ENCODE results near the gene MAX. TPM values are rescaled to one million over a fixed set of nuclear protein-coding genes. Genes with fewer than 3 reads are reported as not detected.

Gene MAX
- total and polyA plus RNA-seq, 2 of the 13 experiments (the other 11 are each of a cell fraction or from before 2014, with no cell fraction given): 28.5 to 29.3 TPM

DNA sequence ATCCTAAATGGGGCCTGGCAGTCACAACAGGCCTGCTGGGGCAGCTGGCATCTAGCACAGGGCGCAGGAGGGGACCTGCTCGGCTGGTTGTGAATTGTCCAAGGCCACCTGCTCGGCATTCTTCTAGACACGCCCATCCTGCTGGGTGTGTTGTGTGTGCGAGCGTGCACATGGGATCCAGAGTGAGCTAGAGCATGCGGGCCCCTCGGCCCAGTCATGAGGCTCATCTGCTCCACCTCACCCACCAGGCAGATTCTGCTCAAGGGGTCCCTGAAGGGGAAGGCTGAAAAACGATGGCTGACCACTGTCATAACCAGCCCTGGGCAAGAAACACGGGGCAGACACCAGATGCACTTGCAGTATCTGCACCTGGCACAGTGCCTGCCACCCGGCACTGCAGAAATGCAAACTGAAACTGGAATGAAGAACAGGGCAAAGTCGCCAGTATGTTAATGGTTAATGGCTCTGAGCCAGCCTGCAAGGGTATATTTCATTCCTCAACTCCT is 31.8 kb downstream of the MAX start:
- ChIA-PET CTCF (ENCODE audit: low intra/inter-chr PET ratio, low total read pairs) (no interaction called here), POLR2A (no interaction called here)
- DNase-seq (ENCODE audit: low spot score) (no peak), ATAC-seq (no peak), FAIRE-seq (no peak)
- 97% methylated on average over 12 of the region's 12 CpGs for WGBS (ENCODE audit: low lambda C conversion rate)
- BruUV-seq (replicated peaks): no TSS peak
- H3K4me3 ChIP-seq (replicated peaks in 1 of 3; ENCODE audit: insufficient read depth in 1 of 3, low read depth in 2 of 3, low read length in 3 of 3): no peak overlapping the region
- no peaks in the 10 kb centered on the region for H3K27me3 ChIP-seq (ENCODE audit: control insufficient read depth in 1 of 2, insufficient read depth in 2 of 2, low read length in 2 of 2)
- H3K9me3 ChIP-seq (ENCODE audit: low read length): no peaks in the 10 kb centered on the region
- no peak overlapping the region for H3K27ac ChIP-seq (ENCODE audit: extremely low read length, insufficient read depth, low read length)
- H3K4me2 ChIP-seq (ENCODE audit: low read depth, low read length): no peak overlapping the region
- peaks cover 12 to 21% of the 10 kb centered on the region in 2 experiments; a peak in 4 of 5 replicates for H3K36me3 ChIP-seq (replicated peaks in 1 of 2; ENCODE audit: control insufficient read depth in 1 of 2, insufficient read depth in 2 of 2, low read length in 2 of 2)
- H4K20me1 ChIP-seq (ENCODE audit: insufficient read depth, low read length): no peaks in the 10 kb centered on the region
- H2AFZ ChIP-seq (ENCODE audit: low read length): no peak overlapping the region
- H3K4me1 ChIP-seq (ENCODE audit: insufficient read depth, low read length): peaks cover 22% of the 10 kb centered on the region
- intact Hi-C loops (cut with micrococcal nuclease; ENCODE audit: unreplicated experiment): no loop called here
- in situ Hi-C loops (cut with HindIII; ENCODE audit: extremely low pct_ligation_motif_present, low pct_unique_long_range_greater_than_20kb): no loop called here
- H3K79me2 ChIP-seq (ENCODE audit: insufficient read depth, low read length): no peaks in the 10 kb centered on the region
- no peak overlapping the region for H3K9ac ChIP-seq (ENCODE audit: insufficient read depth, low read depth, low read length)
- no peak for TF ChIP-seq TRAFD1 (CRISPR knock-in tag; IDR thresholded peaks at IDR 0.05; ENCODE audit: borderline replicate concordance)
- TF ChIP-seq ZNF652 (CRISPR knock-in tag; IDR thresholded peaks at IDR 0.05; ENCODE audit: borderline replicate concordance, low read depth): no peak
- TF ChIP-seq ZNF616 (CRISPR knock-in tag; IDR thresholded peaks at IDR 0.05; ENCODE audit: low read depth): no peak
- no peak for TF ChIP-seq ZNF569 (CRISPR knock-in tag; IDR thresholded peaks at IDR 0.05; ENCODE audit: borderline replicate concordance)
- TF ChIP-seq CENPX (CRISPR knock-in tag; IDR thresholded peaks at IDR 0.05): no peak
- no peak for TF ChIP-seq ZNF703 (CRISPR knock-in tag; IDR thresholded peaks at IDR 0.05; ENCODE audit: borderline replicate concordance)
- TF ChIP-seq MAFK (conservative IDR thresholded peaks at IDR 0.05 in 1 of 2, IDR thresholded peaks at IDR 0.05 in 1 of 2; ENCODE audit: low read length in 2 of 2): no peak
- no peak for TF ChIP-seq ZUFSP (CRISPR knock-in tag; IDR thresholded peaks at IDR 0.05; ENCODE audit: borderline replicate concordance)
- TF ChIP-seq, protein P1, sequence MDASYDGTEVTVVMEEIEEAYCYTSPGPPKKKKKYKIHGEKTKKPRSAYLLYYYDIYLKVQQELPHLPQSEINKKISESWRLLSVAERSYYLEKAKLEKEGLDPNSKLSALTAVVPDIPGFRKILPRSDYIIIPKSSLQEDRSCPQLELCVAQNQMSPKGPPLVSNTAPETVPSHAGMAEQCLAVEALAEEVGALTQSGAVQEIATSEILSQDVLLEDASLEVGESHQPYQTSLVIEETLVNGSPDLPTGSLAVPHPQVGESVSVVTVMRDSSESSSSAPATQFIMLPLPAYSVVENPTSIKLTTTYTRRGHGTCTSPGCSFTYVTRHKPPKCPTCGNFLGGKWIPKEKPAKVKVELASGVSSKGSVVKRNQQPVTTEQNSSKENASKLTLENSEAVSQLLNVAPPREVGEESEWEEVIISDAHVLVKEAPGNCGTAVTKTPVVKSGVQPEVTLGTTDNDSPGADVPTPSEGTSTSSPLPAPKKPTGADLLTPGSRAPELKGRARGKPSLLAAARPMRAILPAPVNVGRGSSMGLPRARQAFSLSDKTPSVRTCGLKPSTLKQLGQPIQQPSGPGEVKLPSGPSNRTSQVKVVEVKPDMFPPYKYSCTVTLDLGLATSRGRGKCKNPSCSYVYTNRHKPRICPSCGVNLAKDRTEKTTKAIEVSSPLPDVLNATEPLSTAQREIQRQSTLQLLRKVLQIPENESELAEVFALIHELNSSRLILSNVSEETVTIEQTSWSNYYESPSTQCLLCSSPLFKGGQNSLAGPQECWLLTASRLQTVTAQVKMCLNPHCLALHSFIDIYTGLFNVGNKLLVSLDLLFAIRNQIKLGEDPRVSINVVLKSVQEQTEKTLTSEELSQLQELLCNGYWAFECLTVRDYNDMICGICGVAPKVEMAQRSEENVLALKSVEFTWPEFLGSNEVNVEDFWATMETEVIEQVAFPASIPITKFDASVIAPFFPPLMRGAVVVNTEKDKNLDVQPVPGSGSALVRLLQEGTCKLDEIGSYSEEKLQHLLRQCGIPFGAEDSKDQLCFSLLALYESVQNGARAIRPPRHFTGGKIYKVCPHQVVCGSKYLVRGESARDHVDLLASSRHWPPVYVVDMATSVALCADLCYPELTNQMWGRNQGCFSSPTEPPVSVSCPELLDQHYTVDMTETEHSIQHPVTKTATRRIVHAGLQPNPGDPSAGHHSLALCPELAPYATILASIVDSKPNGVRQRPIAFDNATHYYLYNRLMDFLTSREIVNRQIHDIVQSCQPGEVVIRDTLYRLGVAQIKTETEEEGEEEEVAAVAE (CRISPR knock-in tag; IDR thresholded peaks at IDR 0.05; ENCODE audit: borderline replicate concordance): no peak
- TF ChIP-seq NFE2L1 (CRISPR knock-in tag; IDR thresholded peaks at IDR 0.05; ENCODE audit: borderline replicate concordance): no peak
- no peak for TF ChIP-seq PAX8 (CRISPR knock-in tag; IDR thresholded peaks at IDR 0.05; ENCODE audit: borderline replicate concordance)
- no peak for TF ChIP-seq ZBTB44 (CRISPR knock-in tag; IDR thresholded peaks at IDR 0.05)
- no peak for TF ChIP-seq CBX1 (IDR thresholded peaks at IDR 0.05; ENCODE audit: low read depth)
- TF ChIP-seq MAF1 (CRISPR knock-in tag; IDR thresholded peaks at IDR 0.05; ENCODE audit: borderline replicate concordance): no peak

Measured in HepG2 (cell line).